Mucosa of descending colon (tissue), 3 donors: Measurements from ENCODE around the gene YDJC. TPM values are rescaled to one million over a fixed set of nuclear protein-coding genes. Genes with fewer than 3 reads are reported as not detected.
"Not testable (repeated sequence)": the region's sequence is repeated elsewhere in the genome, so short reads cannot be mapped to it uniquely, and the experiment has no call there.

Experiments used
- ATAC-seq: fragments of 200-7000 bp; cut with Tn5 transposase; one replicate; pipeline ENCODE4 v1.9.1; 2020; ENCODE audit warnings: mild to moderate bottlenecking, moderate library complexity
- DNase-seq, 3 donors: peaks; one replicate each; pipeline ENCODE4 v3.0.0-alpha.2; 2020
- H3K36me3 ChIP-seq: fragments of 200-600 bp; one replicate; pipeline ENCODE4 v1.8.0; 2021; ENCODE audit warnings: low read depth, mild to moderate bottlenecking
- H3K4me1 ChIP-seq: fragments of 200-600 bp; one replicate; pipeline ENCODE4 v1.8.0; 2021; ENCODE audit warnings: low read depth, mild to moderate bottlenecking
- H3K4me3 ChIP-seq: fragments of 200-600 bp; one replicate; pipeline ENCODE4 v1.8.0; 2021; ENCODE audit warnings: mild to moderate bottlenecking
- H3K9me3 ChIP-seq: fragments of 200-600 bp; one replicate; pipeline ENCODE4 v1.8.0; 2021; ENCODE audit warnings: mild to moderate bottlenecking
- CTCF ChIP-seq: fragments of 200-600 bp; IDR thresholded peaks from one replicate; pipeline ENCODE4 v1.8.0; 2022; ENCODE audit warnings: antibody characterized with exemption, mild to moderate bottlenecking
- intact Hi-C, 2 donors: fragments of 100-400 bp; cut with DNase I in 1 of 2; cut with micrococcal nuclease in 1 of 2; formaldehyde crosslinking; loops; one replicate each; pipeline versions ENCODE4 v1.11.0 to v1.11.1; 2022; cut with DNase I, micrococcal nuclease
- total RNA-seq, 3 donors: library from RNA; stranded (reverse); fragmentation: NEBNext Ultra II Directional in 2 of 3; extraction: Animal tissue kit (Norgen Biotek cat#: 25700) in 2 of 3; gene quantifications; one replicate each; pipeline versions ENCODE4 v1.2.1 to v1.2.4, GENCODE V29; 2021 to 2023
- donor health status: DM: no; HTN: no; CAD: no; lungs with moderate emphysema.
- donor health status: DM: no; HTN: no; CAD: no.
- donor health status: DM: no; HTN: yes; CAD: no.

YDJC gene
- total RNA-seq, 3 donors from 2014 or later: 12.5 to 26.5 (median 21.7) TPM

DNA sequence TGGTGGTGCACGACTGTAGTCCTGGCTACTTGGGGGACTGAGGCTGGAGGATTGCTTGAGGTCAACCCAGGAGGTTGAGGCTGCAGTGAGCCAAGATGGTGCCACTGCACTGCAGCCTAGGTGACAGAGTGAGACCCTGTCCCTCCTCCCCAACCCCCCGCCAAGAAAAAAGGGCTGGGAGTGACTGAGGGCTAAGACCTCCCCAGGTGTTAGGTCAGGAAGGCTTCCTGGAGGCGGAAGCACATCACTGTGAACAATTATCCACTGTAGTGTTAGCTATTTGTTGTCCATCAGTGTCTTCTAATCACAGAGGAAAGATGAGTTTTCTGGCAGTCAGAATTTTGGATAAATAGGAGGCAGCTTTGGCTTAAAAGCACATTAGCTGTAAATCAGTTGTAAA lies 8.8 kb downstream of the YDJC start:
- intact Hi-C loops: no loop called here

DNA sequence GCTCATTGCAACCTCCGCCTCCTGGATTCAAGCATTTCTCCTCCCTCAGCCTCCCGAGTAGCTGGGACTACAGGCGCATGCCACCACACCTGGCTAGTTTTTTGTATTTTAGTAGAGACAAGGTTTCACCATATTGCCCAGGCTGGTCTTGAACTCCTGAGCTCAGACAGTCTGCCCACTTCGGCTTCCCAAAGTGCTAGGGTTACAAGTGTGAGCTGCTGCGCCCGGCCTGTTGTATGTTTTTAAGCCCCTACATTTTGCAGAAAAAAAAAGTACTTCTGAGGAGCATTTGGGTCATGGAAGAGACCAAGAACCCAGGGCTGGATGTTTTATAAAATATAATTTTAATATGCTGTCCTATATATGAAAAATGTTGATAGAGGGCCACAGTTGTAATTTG lies 12.5 kb downstream of the YDJC start:
- H3K4me1 ChIP-seq, DNase-seq, intact Hi-C loops, H3K9me3 ChIP-seq, ATAC-seq, H3K36me3 ChIP-seq, H3K4me3 ChIP-seq: not testable (repeated sequence)

More for the DNA sequence above, 8.8 kb downstream of the YDJC start:
- no peaks in the 10 kb centered on the region for H3K4me1 ChIP-seq
- H3K4me3 ChIP-seq: no peak overlapping the region
- DNase-seq (no peak), ATAC-seq (no peak)
- no peaks in the 10 kb centered on the region for H3K36me3 ChIP-seq
- TF ChIP-seq CTCF: no peak
- H3K9me3 ChIP-seq: no peaks in the 10 kb centered on the region

GRCh38 chr22:21615731-21616130 lies 14.1 kb downstream of the YDJC start:
- H3K36me3 ChIP-seq: no peaks in the 10 kb centered on the region
- peaks cover 5% of the 10 kb centered on the region for H3K4me1 ChIP-seq
- peak; percentile 43 for ATAC-seq
- intact Hi-C loops: no loop called here
- H3K4me3 ChIP-seq: no peak overlapping the region
- no peak for DNase-seq
- no peak for TF ChIP-seq CTCF
- H3K9me3 ChIP-seq: no peaks in the 10 kb centered on the region

- DNase-seq (no peak), ATAC-seq (no peak)
- intact Hi-C loops: no loop called here
- H3K9me3 ChIP-seq: no peaks in the 10 kb centered on the region
- TF ChIP-seq CTCF: no peak
- peaks cover 5% of the 10 kb centered on the region for H3K4me1 ChIP-seq
- H3K36me3 ChIP-seq: no peaks in the 10 kb centered on the region
- no peak overlapping the region for H3K4me3 ChIP-seq
Observed at GRCh38 chr22:21613553-21614233, 16.1 kb downstream of the YDJC start.

GRCh38 chr22:21612858-21613257 lies 17.0 kb downstream of the YDJC start:
- intact Hi-C loops: no loop called here
- Histone ChIP-seq H3K4me3 (no peak overlapping the region), H3K9me3 (no peaks in the 10 kb centered on the region), H3K4me1 (peaks cover 5% of the 10 kb centered on the region), H3K36me3 (no peaks in the 10 kb centered on the region)
- DNase-seq (no peak), ATAC-seq (peak; percentile 65)
- no peak for TF ChIP-seq CTCF

- intact Hi-C loops: no loop called here
- H3K4me1 ChIP-seq: peaks cover 5% of the 10 kb centered on the region
- DNase-seq (no peak), ATAC-seq (no peak)
- H3K36me3 ChIP-seq: no peaks in the 10 kb centered on the region
- H3K4me3 ChIP-seq: no peak overlapping the region
- no peak for TF ChIP-seq CTCF
- no peaks in the 10 kb centered on the region for H3K9me3 ChIP-seq
Observed at GRCh38 chr22:21611210-21611977, 18.4 kb downstream of the YDJC start.

GRCh38 chr22:21609556-21610157 lies 20.2 kb downstream of the YDJC start:
- ATAC-seq, intact Hi-C loops, DNase-seq, H3K9me3 ChIP-seq, H3K4me3 ChIP-seq, H3K36me3 ChIP-seq, H3K4me1 ChIP-seq: not testable (repeated sequence)
